ENCODE data around the gene NPVF.

The NPVF gene

DNA sequence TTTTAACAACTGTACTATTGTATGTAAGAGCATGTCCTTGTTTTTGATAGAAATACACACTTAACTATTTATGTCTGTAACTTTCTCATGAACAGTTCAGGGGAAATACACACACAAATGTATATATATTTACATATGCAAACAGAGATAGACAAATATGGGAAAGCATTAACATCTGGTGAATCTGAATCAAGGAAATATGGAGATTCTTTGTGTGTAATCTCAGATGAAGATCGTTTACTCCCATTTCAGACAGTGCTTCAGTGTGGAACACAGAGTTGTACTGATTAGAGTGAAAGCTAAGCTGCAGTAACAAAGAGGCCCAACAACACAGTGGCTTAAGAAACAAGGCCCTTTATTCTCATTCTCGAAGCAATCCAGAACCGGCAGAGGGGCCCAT is 26.3 kb upstream of the NPVF start:
- H3K9ac ChIP-seq (ENCODE audit: low read length), result no peak overlapping the region
- no peaks in the 10 kb centered on the region for H4K20me1 ChIP-seq (ENCODE audit: low read depth, low read length)
- H3K27ac ChIP-seq (ENCODE audit: low read depth, low read length), result no peak overlapping the region
- no peak overlapping the region for H3K4me2 ChIP-seq (ENCODE audit: low read depth, low read length, poor library complexity, severe bottlenecking)
- no peaks in the 10 kb centered on the region for H3K27me3 ChIP-seq (ENCODE audit: low read length)
- TF ChIP-seq EZH2phosphoT487 (conservative IDR thresholded peaks at IDR 0.05; ENCODE audit: low read length), result no peak
- TF ChIP-seq, protein P1, sequence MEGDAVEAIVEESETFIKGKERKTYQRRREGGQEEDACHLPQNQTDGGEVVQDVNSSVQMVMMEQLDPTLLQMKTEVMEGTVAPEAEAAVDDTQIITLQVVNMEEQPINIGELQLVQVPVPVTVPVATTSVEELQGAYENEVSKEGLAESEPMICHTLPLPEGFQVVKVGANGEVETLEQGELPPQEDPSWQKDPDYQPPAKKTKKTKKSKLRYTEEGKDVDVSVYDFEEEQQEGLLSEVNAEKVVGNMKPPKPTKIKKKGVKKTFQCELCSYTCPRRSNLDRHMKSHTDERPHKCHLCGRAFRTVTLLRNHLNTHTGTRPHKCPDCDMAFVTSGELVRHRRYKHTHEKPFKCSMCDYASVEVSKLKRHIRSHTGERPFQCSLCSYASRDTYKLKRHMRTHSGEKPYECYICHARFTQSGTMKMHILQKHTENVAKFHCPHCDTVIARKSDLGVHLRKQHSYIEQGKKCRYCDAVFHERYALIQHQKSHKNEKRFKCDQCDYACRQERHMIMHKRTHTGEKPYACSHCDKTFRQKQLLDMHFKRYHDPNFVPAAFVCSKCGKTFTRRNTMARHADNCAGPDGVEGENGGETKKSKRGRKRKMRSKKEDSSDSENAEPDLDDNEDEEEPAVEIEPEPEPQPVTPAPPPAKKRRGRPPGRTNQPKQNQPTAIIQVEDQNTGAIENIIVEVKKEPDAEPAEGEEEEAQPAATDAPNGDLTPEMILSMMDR (IDR thresholded peaks at IDR 0.05; ENCODE audit: insufficient read depth, low read length, poor library complexity, severe bottlenecking), result no peak
- H2AFZ ChIP-seq (ENCODE audit: low read depth, low read length, severe bottlenecking), result no peak overlapping the region
- H3K79me2 ChIP-seq (ENCODE audit: insufficient read depth, low read length), result no peaks in the 10 kb centered on the region
- H3K4me3 ChIP-seq (ENCODE audit: insufficient read depth, low read length, poor library complexity, severe bottlenecking), result no peak overlapping the region
- H3K9me2 ChIP-seq (replicated peaks; ENCODE audit: insufficient read depth, low read length), result no peaks in the 10 kb centered on the region
- H3K9me3 ChIP-seq (ENCODE audit: insufficient read depth, low read length), result no peaks in the 10 kb centered on the region
- no peaks in the 10 kb centered on the region for H3K36me3 ChIP-seq (ENCODE audit: low read length)
- H3F3A ChIP-seq (ENCODE audit: insufficient read depth), result no peaks in the 10 kb centered on the region

DNA sequence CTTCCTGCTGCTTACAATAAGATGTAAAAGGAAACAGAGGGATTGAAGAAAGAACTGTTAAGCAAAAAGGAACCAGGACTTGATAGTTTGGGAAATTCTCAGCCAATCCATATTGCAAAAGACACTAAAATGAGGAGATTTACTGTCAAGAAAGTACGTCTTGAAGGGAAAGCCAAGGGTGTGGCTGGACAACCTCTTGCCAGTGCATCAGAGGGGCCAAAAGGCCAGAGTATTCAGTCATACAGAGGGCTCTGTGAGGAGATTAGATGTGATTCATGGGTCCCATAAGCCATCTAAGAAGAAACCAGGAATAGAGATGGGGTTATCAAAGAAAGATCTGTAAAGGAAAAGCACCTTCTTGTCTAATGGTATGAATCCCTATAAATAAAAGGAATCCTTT is 25.4 kb upstream of the NPVF start:
- H3K4me3 ChIP-seq (ENCODE audit: insufficient read depth, low read length, poor library complexity, severe bottlenecking), result no peak overlapping the region
- H3K9me2 ChIP-seq (replicated peaks; ENCODE audit: insufficient read depth, low read length), result no peaks in the 10 kb centered on the region
- no peak overlapping the region for H3K9ac ChIP-seq (ENCODE audit: low read length)
- no peak overlapping the region for H3K27ac ChIP-seq (ENCODE audit: low read depth, low read length)
- no peaks in the 10 kb centered on the region for H3K36me3 ChIP-seq (ENCODE audit: low read length)
- no peaks in the 10 kb centered on the region for H3K9me3 ChIP-seq (ENCODE audit: insufficient read depth, low read length)
- H3K79me2 ChIP-seq (ENCODE audit: insufficient read depth, low read length), result no peaks in the 10 kb centered on the region
- H3K4me2 ChIP-seq (ENCODE audit: low read depth, low read length, poor library complexity, severe bottlenecking), result no peak overlapping the region
- TF ChIP-seq, protein P1 (IDR thresholded peaks at IDR 0.05; ENCODE audit: insufficient read depth, low read length, poor library complexity, severe bottlenecking), result no peak
- no peak for TF ChIP-seq EZH2phosphoT487 (conservative IDR thresholded peaks at IDR 0.05; ENCODE audit: low read length)
- no peaks in the 10 kb centered on the region for H4K20me1 ChIP-seq (ENCODE audit: low read depth, low read length)
- no peaks in the 10 kb centered on the region for H3K27me3 ChIP-seq (ENCODE audit: low read length)
- no peak overlapping the region for H2AFZ ChIP-seq (ENCODE audit: low read depth, low read length, severe bottlenecking)
- no peaks in the 10 kb centered on the region for H3F3A ChIP-seq (ENCODE audit: insufficient read depth)

DNA sequence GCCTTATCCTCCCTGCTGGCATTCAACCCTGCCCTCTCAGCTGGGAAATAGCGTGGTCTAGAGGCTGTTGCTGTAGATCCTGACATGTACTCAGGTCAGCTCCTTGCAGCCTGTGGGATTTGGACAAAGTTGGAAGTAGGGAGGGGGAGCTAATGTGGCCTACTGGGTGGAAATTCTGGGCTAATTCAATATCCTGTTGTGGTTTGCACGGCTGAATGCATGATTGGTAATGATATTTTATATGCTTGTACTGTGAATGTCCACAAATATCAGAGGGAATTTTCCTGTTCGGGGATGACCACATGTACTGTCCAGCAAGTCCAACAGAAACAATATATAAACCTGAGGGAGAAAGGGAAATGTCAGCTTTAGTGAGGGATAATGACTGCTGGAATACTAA is 22.1 kb upstream of the NPVF start:
- Histone ChIP-seq H2AFZ (ENCODE audit: low read depth, low read length, severe bottlenecking) (no peak overlapping the region), H3K9ac (ENCODE audit: low read length) (no peak overlapping the region), H4K20me1 (ENCODE audit: low read depth, low read length) (no peaks in the 10 kb centered on the region), H3K27me3 (ENCODE audit: low read length) (no peaks in the 10 kb centered on the region), H3K9me2 (replicated peaks; ENCODE audit: insufficient read depth, low read length) (no peaks in the 10 kb centered on the region), H3K4me3 (ENCODE audit: insufficient read depth, low read length, poor library complexity, severe bottlenecking) (no peak overlapping the region), H3K4me2 (ENCODE audit: low read depth, low read length, poor library complexity, severe bottlenecking) (no peak overlapping the region), H3K27ac (ENCODE audit: low read depth, low read length) (no peak overlapping the region), H3K79me2 (ENCODE audit: insufficient read depth, low read length) (no peaks in the 10 kb centered on the region), H3F3A (ENCODE audit: insufficient read depth) (no peaks in the 10 kb centered on the region), H3K9me3 (ENCODE audit: insufficient read depth, low read length) (no peaks in the 10 kb centered on the region), H3K36me3 (ENCODE audit: low read length) (no peaks in the 10 kb centered on the region)
- TF ChIP-seq EZH2phosphoT487 (conservative IDR thresholded peaks at IDR 0.05; ENCODE audit: low read length), result no peak
- TF ChIP-seq, protein P1 (IDR thresholded peaks at IDR 0.05; ENCODE audit: insufficient read depth, low read length, poor library complexity, severe bottlenecking), result no peak

Data from SU-DHL-6 (cell line).